MM.1S (cell line): ENCODE measurements around the gene BEND6.

ENCODE experiments used
- CTCF ChIP-seq: fragments of 300-600 bp; sonication (generic); IDR thresholded peaks from 2 replicates; pipeline ENCODE4 v1.5.1; 2016; ENCODE audit warnings: antibody characterized with exemption, low read length, mixed read lengths
- EZH2 ChIP-seq: fragments of 300-600 bp; sonication (generic); optimal IDR thresholded peaks from 2 replicates; pipeline ENCODE3; 2017; ENCODE audit warnings: low read depth, mild to moderate bottlenecking, antibody characterized with exemption, low read length, mixed read lengths
- EZH2phosphoT487 ChIP-seq: fragments of 300-600 bp; sonication (generic); IDR thresholded peaks from 2 replicates; pipeline ENCODE4 v1.6.1; 2018; ENCODE audit warnings: antibody characterized with exemption, low read length

DNA sequence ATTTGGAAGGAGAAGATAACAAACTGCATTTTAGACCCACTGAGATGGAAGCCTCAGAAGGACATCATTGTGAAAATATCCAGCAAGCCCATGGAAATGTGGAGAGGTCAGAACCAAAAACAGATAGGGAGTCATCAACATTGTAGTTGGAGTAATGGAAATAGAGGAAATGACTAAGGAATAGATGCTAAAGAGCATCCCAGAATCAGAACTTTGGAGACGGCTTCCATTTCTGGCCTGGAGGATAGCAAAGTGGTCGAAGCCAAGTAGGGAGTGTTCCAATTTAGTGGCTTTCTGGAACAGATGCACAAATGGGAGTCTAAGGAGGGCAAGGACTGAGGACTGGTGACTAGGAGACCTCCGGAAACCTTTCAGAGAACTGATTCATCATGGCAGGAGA, 3.6 kb downstream of the BEND6 start:
- TF ChIP-seq CTCF = no peak
- no peak for TF ChIP-seq EZH2
- TF ChIP-seq EZH2phosphoT487 = no peak
